Activated CD8-positive, alpha-beta memory T cell treated with anti-CD3 and anti-CD28 coated beads, Interleukin-2, amount 10 ng/mL, durations not matched to agents 7 days and 5 days (primary cell): ENCODE measurements around the gene RPS6KB2. TPM values are rescaled to one million over a fixed set of nuclear protein-coding genes. Genes with fewer than 3 reads are reported as not detected.
A peak's percentile ranks its signal among the peaks of the same experiment; 100 is the strongest.

Experiments
- ATAC-seq: fragments of 150-1000 bp; cut with Tn5 transposase; one replicate; pipeline ENCODE4 v1.10.0; 2021; ENCODE audit warnings: moderate library complexity
- CTCF ChIA-PET: fragments of 350-600 bp; sonication (Branson Sonifier 250); formaldehyde crosslinking; loops from one replicate; lab custom pipeline; 2021; ENCODE audit warnings: antibody characterized with exemption; lab: Charles Lee
- DNase-seq: peaks from one replicate; pipeline ENCODE4 v3.0.0-alpha.2; 2020
- H3K27ac Mint-ChIP-seq: one replicate; pipeline ENCODE4 v1.8.0; 2021; ENCODE audit warnings: mild to moderate bottlenecking, mixed read lengths
- H3K27me3 Mint-ChIP-seq: one replicate; pipeline ENCODE4 v1.8.0; 2021; ENCODE audit warnings: mixed read lengths
- H3K36me3 Mint-ChIP-seq: one replicate; pipeline ENCODE4 v1.8.0; 2021; ENCODE audit warnings: mild to moderate bottlenecking, mixed read lengths
- H3K4me1 Mint-ChIP-seq: one replicate; pipeline ENCODE4 v1.8.0; 2021; ENCODE audit warnings: mixed read lengths
- H3K4me3 Mint-ChIP-seq: one replicate; pipeline ENCODE4 v1.8.0; 2021; ENCODE audit warnings: mild to moderate bottlenecking, moderate library complexity, mixed read lengths
- H3K9me3 Mint-ChIP-seq: one replicate; pipeline ENCODE4 v1.8.0; 2022; ENCODE audit warnings: low read depth, mixed read lengths
- total RNA-seq, 2 experiments: library from RNA; stranded (reverse); gene quantifications; one replicate each; pipeline ENCODE4 v1.2.3, GENCODE V29; 2021

The RPS6KB2 gene
- total RNA-seq, 2 experiments from 2014 or later = 63.3 to 65.0 TPM

GRCh38 chr11:67407688-67408163 is 20.6 kb upstream of the RPS6KB2 start:
- Mint-ChIP-seq H3K36me3 (peaks cover 50% of the 10 kb centered on the region), H3K4me1 (peaks cover 75% of the 10 kb centered on the region), H3K27me3 (no peaks in the 10 kb centered on the region), H3K4me3 (peak overlapping the region; percentile 90), H3K9me3 (no peaks in the 10 kb centered on the region), H3K27ac (peak overlapping the region; percentile 86)
- CTCF ChIA-PET = interaction anchor here (0.9 to 3.5 kb wide), 8 partner anchors 11 to 98 kb away, joined by 3 to 34 read pairs (median 4); partner anchors contain the start of genes PITPNM1, PTPRCAP and RPS6KB2
- peak; percentile 17 for ATAC-seq
- DNase-seq = no peak

- Mint-ChIP-seq H3K4me1 (peaks cover 73% of the 10 kb centered on the region), H3K27me3 (no peaks in the 10 kb centered on the region), H3K27ac (peak overlapping the region; percentile 86), H3K36me3 (peaks cover 50% of the 10 kb centered on the region), H3K4me3 (peak overlapping the region; percentile 90), H3K9me3 (no peaks in the 10 kb centered on the region)
- CTCF ChIA-PET = interaction anchor here (1.0 to 3.5 kb wide), 8 partner anchors 10 to 96 kb away, joined by 3 to 34 read pairs (median 4); partner anchors contain the start of genes PITPNM1, PTPRCAP, RPS6KB2 and TMEM134
- ATAC-seq (peak; percentile 34), DNase-seq (peak; percentile 80)
Observed at GRCh38 chr11:67408437-67409200, 19.7 kb upstream of the RPS6KB2 start.

- peaks cover 72% of the 10 kb centered on the region for H3K4me1 Mint-ChIP-seq
- DNase-seq = peak; percentile 95
- peak overlapping the region; percentile 90 for H3K4me3 Mint-ChIP-seq
- peak overlapping the region; percentile 92 for H3K27ac Mint-ChIP-seq
- no peaks in the 10 kb centered on the region for H3K9me3 Mint-ChIP-seq
- ATAC-seq = peak; percentile 67
- no peaks in the 10 kb centered on the region for H3K27me3 Mint-ChIP-seq
- CTCF ChIA-PET = interaction anchor here (1.0 to 3.5 kb wide), 8 partner anchors 10 to 96 kb away, joined by 3 to 34 read pairs (median 4); partner anchors contain the start of genes PITPNM1, PTPRCAP, RPS6KB2 and TMEM134
- peaks cover 49% of the 10 kb centered on the region for H3K36me3 Mint-ChIP-seq
Observed at GRCh38 chr11:67409261-67409666, 19.0 kb upstream of the RPS6KB2 start.

GRCh38 chr11:67409781-67410368 is 18.4 kb upstream of the RPS6KB2 start:
- ATAC-seq = no peak
- peaks cover 72% of the 10 kb centered on the region for H3K4me1 Mint-ChIP-seq
- H3K4me3 Mint-ChIP-seq = peak overlapping the region; percentile 75
- no peaks in the 10 kb centered on the region for H3K9me3 Mint-ChIP-seq
- DNase-seq = no peak
- H3K27ac Mint-ChIP-seq = peak overlapping the region; percentile 92
- CTCF ChIA-PET = interaction anchor here (1.0 to 3.5 kb wide), 3 partner anchors 9 to 28 kb away, joined by 3 to 34 read pairs (median 32); partner anchors contain the start of gene PTPRCAP
- H3K27me3 Mint-ChIP-seq = no peaks in the 10 kb centered on the region
- H3K36me3 Mint-ChIP-seq = peaks cover 43% of the 10 kb centered on the region

- Mint-ChIP-seq H3K27me3 (no peaks in the 10 kb centered on the region), H3K36me3 (peaks cover 38% of the 10 kb centered on the region), H3K4me3 (peak overlapping the region; percentile 75), H3K27ac (peak overlapping the region; percentile 66), H3K9me3 (no peaks in the 10 kb centered on the region), H3K4me1 (peaks cover 72% of the 10 kb centered on the region)
- ATAC-seq (no peak), DNase-seq (no peak)
- CTCF ChIA-PET = no interaction called here
Observed at GRCh38 chr11:67410369-67410831, 17.9 kb upstream of the RPS6KB2 start.

GRCh38 chr11:67410984-67411784 is 17.1 kb upstream of the RPS6KB2 start:
- Mint-ChIP-seq H3K4me3 (no peak overlapping the region), H3K36me3 (peaks cover 32% of the 10 kb centered on the region), H3K27ac (no peak overlapping the region), H3K27me3 (peaks cover 3% of the 10 kb centered on the region), H3K9me3 (no peaks in the 10 kb centered on the region), H3K4me1 (peaks cover 70% of the 10 kb centered on the region)
- ATAC-seq (no peak), DNase-seq (no peak)
- CTCF ChIA-PET = interaction anchor here (0.6 to 3.4 kb wide), 7 partner anchors 9 to 149 kb away, joined by 3 to 12 read pairs (median 3); partner anchors contain the start of genes PPP1CA and PTPRCAP

- H3K4me1 Mint-ChIP-seq = peaks cover 70% of the 10 kb centered on the region
- DNase-seq (no peak), ATAC-seq (no peak)
- no peak overlapping the region for H3K27ac Mint-ChIP-seq
- H3K27me3 Mint-ChIP-seq = peaks cover 7% of the 10 kb centered on the region
- CTCF ChIA-PET = interaction anchor here (0.6 to 3.4 kb wide), 8 partner anchors 8 to 149 kb away, joined by 3 to 12 read pairs (median 4); partner anchors contain the start of genes PPP1CA and PTPRCAP
- no peaks in the 10 kb centered on the region for H3K9me3 Mint-ChIP-seq
- H3K4me3 Mint-ChIP-seq = no peak overlapping the region
- H3K36me3 Mint-ChIP-seq = peaks cover 28% of the 10 kb centered on the region
Observed at GRCh38 chr11:67411785-67412152, 16.5 kb upstream of the RPS6KB2 start.

- DNase-seq (no peak), ATAC-seq (no peak)
- Mint-ChIP-seq H3K27ac (no peak overlapping the region), H3K9me3 (no peaks in the 10 kb centered on the region), H3K4me1 (peaks cover 66% of the 10 kb centered on the region), H3K27me3 (peaks cover 7% of the 10 kb centered on the region), H3K36me3 (peaks cover 19% of the 10 kb centered on the region), H3K4me3 (no peak overlapping the region)
- CTCF ChIA-PET = interaction anchor here (1.1 to 9.4 kb wide), 7 partner anchors 10 to 93 kb away, joined by 3 to 88 read pairs (median 4); partner anchors contain the start of genes PITPNM1, PPP1CA, PTPRCAP and RAD9A
Observed at GRCh38 chr11:67412495-67413179, 15.7 kb upstream of the RPS6KB2 start.

GRCh38 chr11:67413266-67413849 is 14.9 kb upstream of the RPS6KB2 start:
- CTCF ChIA-PET = interaction anchor here (1.1 to 9.4 kb wide), 6 partner anchors 10 to 126 kb away, joined by 3 to 88 read pairs (median 4); partner anchors contain the start of genes PITPNM1, PPP1CA, PTPRCAP and RAD9A
- ATAC-seq (no peak), DNase-seq (no peak)
- Mint-ChIP-seq H3K4me1 (peaks cover 60% of the 10 kb centered on the region), H3K36me3 (peaks cover 12% of the 10 kb centered on the region), H3K4me3 (no peak overlapping the region), H3K27ac (no peak overlapping the region), H3K27me3 (peaks cover 7% of the 10 kb centered on the region), H3K9me3 (no peaks in the 10 kb centered on the region)

GRCh38 chr11:67415501-67416304 is 12.6 kb upstream of the RPS6KB2 start, which contains the start of gene CARNS1:
TSS of gene CARNS1 (plus strand) at chr11:67415678. CDS start at chr11:67416200, 522 bp downstream.
- peak within 1 kb of the TSS; percentile 35 for H3K4me3 Mint-ChIP-seq
- ATAC-seq (no peak), DNase-seq (no peak)
- H3K4me1 Mint-ChIP-seq = peaks cover 54% of the 10 kb centered on the region
- peaks cover 7% of the 10 kb centered on the region for H3K27me3 Mint-ChIP-seq
- peak within 1 kb of the TSS; percentile 54 for H3K27ac Mint-ChIP-seq
- CTCF ChIA-PET = interaction anchor here (9.4 kb wide), 1 partner anchor 13 kb away, joined by 88 read pairs; the partner anchor contains the start of genes PPP1CA and TBC1D10C
- H3K9me3 Mint-ChIP-seq = no peaks in the 10 kb centered on the region
- H3K36me3 Mint-ChIP-seq = peaks cover under 1% of the 10 kb centered on the region
